GM06990 (cell line): Measurements from ENCODE around the gene ARHGEF12.

ENCODE experiments used
- DNase-seq: peaks from one replicate; pipeline ENCODE4 v3.0.0-alpha.2; 2011; ENCODE audit not compliant: insufficient read length; ENCODE audit errors: extremely low read depth
- H3K27me3 ChIP-seq: replicated peaks from 2 replicates; pipeline ENCODE4 v1.6.0; 2011; ENCODE audit warnings: low read length; ENCODE audit not compliant: control insufficient read depth, insufficient read depth
- H3K36me3 ChIP-seq: 2 replicates; pipeline ENCODE4 v1.5.1; 2011; ENCODE audit warnings: low read length; ENCODE audit not compliant: control insufficient read depth, insufficient read depth
- H3K4me3 ChIP-seq: replicated peaks from 2 replicates; pipeline ENCODE4 v1.5.1; 2011; ENCODE audit warnings: low read depth, mild to moderate bottlenecking, control low read depth, low read length
- CTCF ChIP-seq: IDR thresholded peaks from 2 replicates; pipeline ENCODE4 v1.5.1; 2011; ENCODE audit warnings: low read length, control low read depth, mild to moderate bottlenecking, inconsistent platforms; ENCODE audit not compliant: insufficient read depth, poor library complexity, severe bottlenecking

ARHGEF12 gene

GRCh38 chr11:120335908-120336640 lies at the start of gene ARHGEF12:
Gene ARHGEF12 (plus strand): TSS chr11:120336413. CDS start chr11:120337244, 831 bp downstream.
- H3K4me3 ChIP-seq, result peak within 1 kb of the TSS; percentile 91
- DNase-seq, result peak; percentile 97
- no peaks in the 10 kb centered on the region for H3K27me3 ChIP-seq

GRCh38 chr11:120288021-120288420 lies 48.2 kb upstream of the ARHGEF12 start:
- TF ChIP-seq CTCF, result no peak
- Histone ChIP-seq H3K4me3 (no peak overlapping the region), H3K27me3 (peaks cover under 1% of the 10 kb centered on the region; the same call in 1 of the 2 replicates), H3K36me3 (no peaks in the 10 kb centered on the region)
- DNase-seq, result no peak

More at GRCh38 chr11:120335908-120336640, at the start of gene ARHGEF12:
- H3K36me3 ChIP-seq, result no peaks in the 10 kb centered on the region
- TF ChIP-seq CTCF, result peak; percentile 76

GRCh38 chr11:120289426-120289825 lies 46.8 kb upstream of the ARHGEF12 start:
- Histone ChIP-seq H3K27me3 (no peaks in the 10 kb centered on the region; the same call in 1 of the 2 replicates), H3K4me3 (no peak overlapping the region), H3K36me3 (no peaks in the 10 kb centered on the region)
- DNase-seq, result no peak
- no peak for TF ChIP-seq CTCF

- Histone ChIP-seq H3K4me3 (no peak overlapping the region), H3K27me3 (no peaks in the 10 kb centered on the region; the same call in 1 of the 2 replicates), H3K36me3 (no peaks in the 10 kb centered on the region)
- no peak for DNase-seq
- TF ChIP-seq CTCF, result no peak
Observed at GRCh38 chr11:120290956-120291355, 45.3 kb upstream of the ARHGEF12 start.

- H3K36me3 ChIP-seq, result no peaks in the 10 kb centered on the region
Observed at GRCh38 chr11:120293038-120293800, 43.0 kb upstream of the ARHGEF12 start.

More at GRCh38 chr11:120293038-120293800, 43.0 kb upstream of the ARHGEF12 start:
- no peak for DNase-seq
- no peak overlapping the region for H3K4me3 ChIP-seq
- TF ChIP-seq CTCF, result no peak
- no peaks in the 10 kb centered on the region; the same call in none of the 2 replicates for H3K27me3 ChIP-seq
